Measurements from ENCODE around the gene ITPR1.

ITPR1 gene

DNA sequence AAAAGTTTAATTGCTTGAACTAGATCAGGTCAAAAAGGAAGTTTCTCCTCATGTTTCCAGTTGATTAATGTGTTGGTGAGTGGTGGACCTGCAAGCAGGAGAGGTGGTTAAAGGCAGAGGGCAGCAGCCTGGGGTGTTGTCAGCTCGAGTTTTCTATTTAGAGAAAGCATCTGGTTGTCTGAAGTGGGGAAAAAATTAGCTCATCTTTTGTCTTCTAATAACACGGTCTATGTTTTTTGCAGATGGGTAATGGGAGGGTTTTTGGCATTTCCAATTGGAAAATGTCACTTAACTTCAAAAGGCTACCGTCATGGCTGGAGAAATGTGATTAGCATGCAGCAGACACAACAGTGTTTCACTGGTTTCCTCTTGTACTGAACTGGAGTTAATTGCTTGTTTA, 122.6 kb downstream of the ITPR1 start:
- no peak for DNase-seq
- 58% methylated on average over 3 of the region's 3 CpGs for WGBS
- no peak overlapping the region for H2BK120ac ChIP-seq (ENCODE audit: low read depth, low read length)
- no peaks in the 10 kb centered on the region for H3K9me3 ChIP-seq (ENCODE audit: control insufficient read depth, low read length)
- no peak overlapping the region for H3K4me2 ChIP-seq (ENCODE audit: low read length, poor library complexity, severe bottlenecking)
- no peak overlapping the region for H3K4ac ChIP-seq (ENCODE audit: low read depth in 1 of 2, low read length in 2 of 2)
- H2BK5ac ChIP-seq (ENCODE audit: low read depth, low read length, poor library complexity, severe bottlenecking), result no peak overlapping the region
- no peaks in the 10 kb centered on the region for H3K4me1 ChIP-seq (ENCODE audit: control insufficient read depth, insufficient read depth, low read depth, low read length)
- H3K36me3 ChIP-seq (ENCODE audit: control insufficient read depth in 1 of 2, insufficient read depth in 2 of 2, low read depth in 1 of 2, low read length in 2 of 2), result no peaks in the 10 kb centered on the region
- no peak overlapping the region for H3K27ac ChIP-seq (ENCODE audit: low read length, poor library complexity, severe bottlenecking)
- no peak overlapping the region for H2BK12ac ChIP-seq (ENCODE audit: low read length in 2 of 2)
- no peak overlapping the region for H3K14ac ChIP-seq (ENCODE audit: low read length in 2 of 2)
- H2BK15ac ChIP-seq (ENCODE audit: low read depth, poor library complexity, severe bottlenecking), result no peak overlapping the region
- H3K18ac ChIP-seq (ENCODE audit: low read depth in 1 of 2, low read length in 2 of 2), result no peak overlapping the region
- no peak overlapping the region for H2AK5ac ChIP-seq (ENCODE audit: low read length, severe bottlenecking)
- no peak overlapping the region for H4K8ac ChIP-seq (ENCODE audit: low read length)
- no peak overlapping the region for H4K91ac ChIP-seq (ENCODE audit: low read length)
- no peaks in the 10 kb centered on the region for H3K79me1 ChIP-seq (replicated peaks; ENCODE audit: low read length, poor library complexity, severe bottlenecking)
- no peak overlapping the region for H3K9ac ChIP-seq (ENCODE audit: low read length)
- peaks cover 4 to 6% of the 10 kb centered on the region in 2 experiments for H3K27me3 ChIP-seq (ENCODE audit: control insufficient read depth in 1 of 2, insufficient read depth in 1 of 2, low read length in 2 of 2)
- no peak overlapping the region for H2AFZ ChIP-seq (ENCODE audit: low read depth, low read length)
- no peak overlapping the region for H3K23ac ChIP-seq (ENCODE audit: low read length in 2 of 2)
- no peak overlapping the region for H3K4me3 ChIP-seq (ENCODE audit: insufficient read depth in 1 of 2, low read depth in 1 of 2, low read length in 2 of 2)

DNA sequence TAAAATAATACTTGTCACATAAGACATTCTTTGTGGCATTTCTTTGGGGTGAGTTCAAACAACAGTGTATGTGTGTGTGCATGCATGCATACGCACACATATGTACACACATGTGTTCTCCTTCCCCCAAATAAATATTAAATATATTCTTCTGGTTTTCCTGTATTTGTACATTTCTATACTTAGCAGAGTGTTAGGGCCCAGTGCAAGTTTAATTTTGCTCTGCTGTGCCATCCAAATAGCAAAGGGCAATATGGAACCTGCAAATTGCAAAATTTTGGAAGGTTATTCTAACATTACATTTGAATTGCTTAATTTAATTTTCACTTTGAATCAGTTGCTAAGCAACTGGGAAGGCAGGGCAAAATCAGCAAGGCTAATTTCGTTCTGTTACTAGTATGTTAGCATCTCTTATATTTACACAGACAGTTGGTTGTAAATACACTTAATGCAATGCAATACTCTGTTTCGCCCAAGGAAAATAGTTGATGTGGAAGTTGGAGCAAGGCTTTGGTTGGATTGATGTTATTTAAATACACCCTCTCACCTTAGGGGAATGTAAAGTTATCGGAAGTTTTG, 130.4 kb downstream of the ITPR1 start:
- Histone ChIP-seq H2BK120ac (ENCODE audit: low read depth, low read length) (no peak overlapping the region), H2BK15ac (ENCODE audit: low read depth, poor library complexity, severe bottlenecking) (no peak overlapping the region), H3K4me3 (ENCODE audit: insufficient read depth in 1 of 2, low read depth in 1 of 2, low read length in 2 of 2) (no peak overlapping the region), H2AFZ (ENCODE audit: low read depth, low read length) (no peak overlapping the region), H3K36me3 (ENCODE audit: control insufficient read depth in 1 of 2, insufficient read depth in 2 of 2, low read depth in 1 of 2, low read length in 2 of 2) (no peaks in the 10 kb centered on the region), H4K8ac (ENCODE audit: low read length) (no peak overlapping the region), H2BK5ac (ENCODE audit: low read depth, low read length, poor library complexity, severe bottlenecking) (no peak overlapping the region), H2BK12ac (ENCODE audit: low read length in 2 of 2) (no peak overlapping the region), H3K9me3 (ENCODE audit: control insufficient read depth, low read length) (no peaks in the 10 kb centered on the region), H3K9ac (ENCODE audit: low read length) (no peak overlapping the region), H2AK5ac (ENCODE audit: low read length, severe bottlenecking) (no peak overlapping the region), H3K14ac (ENCODE audit: low read length in 2 of 2) (no peak overlapping the region), H3K4me1 (ENCODE audit: control insufficient read depth, insufficient read depth, low read depth, low read length) (no peaks in the 10 kb centered on the region), H4K91ac (ENCODE audit: low read length) (no peak overlapping the region), H3K79me1 (replicated peaks; ENCODE audit: low read length, poor library complexity, severe bottlenecking) (no peaks in the 10 kb centered on the region), H3K4me2 (ENCODE audit: low read length, poor library complexity, severe bottlenecking) (no peak overlapping the region), H3K27ac (ENCODE audit: low read length, poor library complexity, severe bottlenecking) (no peak overlapping the region), H3K23ac (ENCODE audit: low read length in 2 of 2) (no peak overlapping the region), H3K18ac (ENCODE audit: low read depth in 1 of 2, low read length in 2 of 2) (no peak overlapping the region), H3K4ac (ENCODE audit: low read depth in 1 of 2, low read length in 2 of 2) (no peak overlapping the region), H3K27me3 (ENCODE audit: control insufficient read depth in 1 of 2, insufficient read depth in 1 of 2, low read length in 2 of 2) (peaks cover 3 to 6% of the 10 kb centered on the region in 2 experiments)
- DNase-seq, result no peak
- WGBS, result 100% methylated on average over 2 of the region's 4 CpGs

DNA sequence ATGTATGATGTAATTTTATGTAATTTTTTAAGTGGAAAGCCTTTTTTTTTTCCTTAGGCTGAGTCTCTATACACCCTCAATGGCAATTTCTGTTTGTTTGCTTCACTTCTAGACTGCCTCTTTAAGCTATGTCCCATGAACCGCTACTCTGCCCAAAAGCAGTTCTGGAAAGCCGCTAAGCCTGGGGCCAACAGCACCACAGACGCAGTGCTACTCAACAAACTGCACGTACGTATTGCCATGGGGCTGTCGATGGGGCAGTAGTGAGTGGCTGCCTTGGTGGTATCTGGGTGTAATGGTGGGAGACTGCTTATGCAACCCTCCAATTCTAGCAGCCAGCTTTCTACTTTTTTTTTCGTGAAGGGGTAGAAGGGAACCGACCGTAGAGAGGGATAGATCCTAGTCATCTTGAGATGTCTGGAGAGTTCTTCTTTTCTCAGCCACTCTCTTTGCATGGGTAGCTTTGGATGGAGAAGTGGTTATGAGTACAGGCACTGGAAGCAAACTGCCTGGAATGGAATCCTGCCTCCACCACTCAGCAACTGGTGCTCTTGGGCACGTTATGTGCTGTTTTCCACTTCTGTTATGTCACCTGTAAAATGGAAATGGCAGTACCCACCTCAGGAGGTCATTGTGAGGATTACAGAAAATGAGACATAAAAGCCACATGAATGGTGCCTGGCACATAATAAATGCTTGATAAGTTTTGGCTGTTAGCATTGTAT, 134.7 kb downstream of the ITPR1 start:
- H3K4me2 ChIP-seq (ENCODE audit: low read length, poor library complexity, severe bottlenecking), result no peak overlapping the region
- H3K9ac ChIP-seq (ENCODE audit: low read length), result no peak overlapping the region
- no peaks in the 10 kb centered on the region for H3K36me3 ChIP-seq (ENCODE audit: control insufficient read depth in 1 of 2, insufficient read depth in 2 of 2, low read depth in 1 of 2, low read length in 2 of 2)
- no peak overlapping the region for H2BK120ac ChIP-seq (ENCODE audit: low read depth, low read length)
- no peak overlapping the region for H3K14ac ChIP-seq (ENCODE audit: low read length in 2 of 2)
- no peak overlapping the region for H2BK15ac ChIP-seq (ENCODE audit: low read depth, poor library complexity, severe bottlenecking)
- H3K27ac ChIP-seq (ENCODE audit: low read length, poor library complexity, severe bottlenecking), result no peak overlapping the region
- H2AFZ ChIP-seq (ENCODE audit: low read depth, low read length), result no peak overlapping the region
- no peaks in the 10 kb centered on the region for H3K9me3 ChIP-seq (ENCODE audit: control insufficient read depth, low read length)
- WGBS, result 96% methylated on average over 10 of the region's 10 CpGs
- no peaks in the 10 kb centered on the region for H3K4me1 ChIP-seq (ENCODE audit: control insufficient read depth, insufficient read depth, low read depth, low read length)
- H2BK5ac ChIP-seq (ENCODE audit: low read depth, low read length, poor library complexity, severe bottlenecking), result no peak overlapping the region
- no peak for DNase-seq
- no peak overlapping the region for H3K18ac ChIP-seq (ENCODE audit: low read depth in 1 of 2, low read length in 2 of 2)
- H3K4me3 ChIP-seq (ENCODE audit: insufficient read depth in 1 of 2, low read depth in 1 of 2, low read length in 2 of 2), result no peak overlapping the region
- no peak overlapping the region for H4K8ac ChIP-seq (ENCODE audit: low read length)
- no peak overlapping the region for H3K4ac ChIP-seq (ENCODE audit: low read depth in 1 of 2, low read length in 2 of 2)
- peaks cover 0 to 10% of the 10 kb centered on the region in 2 experiments for H3K27me3 ChIP-seq (ENCODE audit: control insufficient read depth in 1 of 2, insufficient read depth in 1 of 2, low read length in 2 of 2)
- H2BK12ac ChIP-seq (ENCODE audit: low read length in 2 of 2), result no peak overlapping the region
- no peak overlapping the region for H2AK5ac ChIP-seq (ENCODE audit: low read length, severe bottlenecking)
- no peaks in the 10 kb centered on the region for H3K79me1 ChIP-seq (replicated peaks; ENCODE audit: low read length, poor library complexity, severe bottlenecking)
- H4K91ac ChIP-seq (ENCODE audit: low read length), result no peak overlapping the region
- no peak overlapping the region for H3K23ac ChIP-seq (ENCODE audit: low read length in 2 of 2)

DNA sequence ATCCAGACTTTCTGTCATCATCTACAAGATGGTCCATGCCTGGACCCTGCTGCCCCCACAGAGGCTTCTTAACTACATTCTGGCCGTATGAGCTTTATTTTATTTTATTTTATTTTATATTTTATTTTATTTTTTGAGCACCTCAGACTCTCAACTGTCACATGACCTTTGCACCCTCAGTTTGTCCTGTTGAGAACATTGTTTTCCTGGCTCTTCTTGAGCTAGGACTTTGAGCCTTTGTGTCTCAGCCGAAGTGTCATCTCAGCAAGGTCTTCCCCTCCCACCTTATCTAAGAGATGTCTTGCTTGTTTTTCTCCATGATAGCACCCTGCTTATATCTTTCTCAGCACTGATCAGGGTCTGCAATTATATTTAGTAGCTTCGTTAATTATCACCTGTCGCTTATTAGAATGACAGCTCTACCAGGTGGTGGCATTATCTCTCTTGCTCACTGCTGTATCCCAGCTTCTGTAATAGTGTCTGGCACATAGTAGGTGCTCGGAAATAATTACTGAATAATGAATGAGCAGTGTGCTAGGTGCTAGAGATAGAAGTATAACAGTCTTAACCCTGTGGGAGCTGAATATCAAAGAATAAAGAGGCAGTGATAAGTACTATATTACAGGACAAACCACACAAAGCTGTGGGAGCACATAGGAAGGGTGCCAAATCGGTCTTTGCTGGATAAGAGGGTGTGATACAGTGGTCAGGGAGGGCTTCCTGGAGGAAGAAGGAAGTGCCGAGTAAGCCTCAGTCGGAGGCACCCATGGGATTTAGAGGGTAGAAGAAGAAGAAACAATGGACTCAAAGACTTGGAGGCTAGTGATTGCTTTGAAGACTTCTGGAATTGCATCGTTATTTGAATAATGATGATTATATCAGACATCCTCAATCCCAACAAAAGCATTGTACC, 136.2 kb downstream of the ITPR1 start:
- Histone ChIP-seq H3K27ac (ENCODE audit: low read length, poor library complexity, severe bottlenecking) (no peak overlapping the region), H3K79me1 (replicated peaks; ENCODE audit: low read length, poor library complexity, severe bottlenecking) (no peaks in the 10 kb centered on the region), H2AFZ (ENCODE audit: low read depth, low read length) (no peak overlapping the region), H3K9ac (ENCODE audit: low read length) (no peak overlapping the region), H3K4ac (ENCODE audit: low read depth in 1 of 2, low read length in 2 of 2) (peak overlapping the region in 1 of 2 experiments; percentile 5), H4K8ac (ENCODE audit: low read length) (no peak overlapping the region), H2BK120ac (ENCODE audit: low read depth, low read length) (no peak overlapping the region), H2BK5ac (ENCODE audit: low read depth, low read length, poor library complexity, severe bottlenecking) (no peak overlapping the region), H2BK15ac (ENCODE audit: low read depth, poor library complexity, severe bottlenecking) (no peak overlapping the region), H3K36me3 (ENCODE audit: control insufficient read depth in 1 of 2, insufficient read depth in 2 of 2, low read depth in 1 of 2, low read length in 2 of 2) (no peaks in the 10 kb centered on the region), H3K4me3 (ENCODE audit: insufficient read depth in 1 of 2, low read depth in 1 of 2, low read length in 2 of 2) (no peak overlapping the region), H3K9me3 (ENCODE audit: control insufficient read depth, low read length) (no peaks in the 10 kb centered on the region), H3K27me3 (ENCODE audit: control insufficient read depth in 1 of 2, insufficient read depth in 1 of 2, low read length in 2 of 2) (peaks cover 0 to 7% of the 10 kb centered on the region in 2 experiments), H3K18ac (ENCODE audit: low read depth in 1 of 2, low read length in 2 of 2) (no peak overlapping the region), H3K4me1 (ENCODE audit: control insufficient read depth, insufficient read depth, low read depth, low read length) (no peaks in the 10 kb centered on the region), H2AK5ac (ENCODE audit: low read length, severe bottlenecking) (no peak overlapping the region), H2BK12ac (ENCODE audit: low read length in 2 of 2) (no peak overlapping the region), H3K23ac (ENCODE audit: low read length in 2 of 2) (no peak overlapping the region), H3K14ac (ENCODE audit: low read length in 2 of 2) (no peak overlapping the region), H4K91ac (ENCODE audit: low read length) (no peak overlapping the region), H3K4me2 (ENCODE audit: low read length, poor library complexity, severe bottlenecking) (no peak overlapping the region)
- no peak for DNase-seq
- WGBS, result 81% methylated on average over 7 of the region's 9 CpGs

All from mesenchymal stem cell (in vitro differentiated cells and primary cell).